RCC 7860 (cell line): Measurements from ENCODE around the gene CBLC.
"Not testable (repeated sequence)": the region's sequence is repeated elsewhere in the genome, so short reads cannot be mapped to it uniquely, and the experiment has no call there.

ENCODE experiments used
- DNase-seq: peaks from one replicate; pipeline ENCODE4 v3.0.0-alpha.2; 2015; ENCODE audit warnings: low spot score
- FAIRE-seq: peaks from 2 replicates; lab custom pipeline; 2012; peaks lifted over from hg19 to GRCh38; lab: Jason Lieb, UNC

The CBLC gene

DNA sequence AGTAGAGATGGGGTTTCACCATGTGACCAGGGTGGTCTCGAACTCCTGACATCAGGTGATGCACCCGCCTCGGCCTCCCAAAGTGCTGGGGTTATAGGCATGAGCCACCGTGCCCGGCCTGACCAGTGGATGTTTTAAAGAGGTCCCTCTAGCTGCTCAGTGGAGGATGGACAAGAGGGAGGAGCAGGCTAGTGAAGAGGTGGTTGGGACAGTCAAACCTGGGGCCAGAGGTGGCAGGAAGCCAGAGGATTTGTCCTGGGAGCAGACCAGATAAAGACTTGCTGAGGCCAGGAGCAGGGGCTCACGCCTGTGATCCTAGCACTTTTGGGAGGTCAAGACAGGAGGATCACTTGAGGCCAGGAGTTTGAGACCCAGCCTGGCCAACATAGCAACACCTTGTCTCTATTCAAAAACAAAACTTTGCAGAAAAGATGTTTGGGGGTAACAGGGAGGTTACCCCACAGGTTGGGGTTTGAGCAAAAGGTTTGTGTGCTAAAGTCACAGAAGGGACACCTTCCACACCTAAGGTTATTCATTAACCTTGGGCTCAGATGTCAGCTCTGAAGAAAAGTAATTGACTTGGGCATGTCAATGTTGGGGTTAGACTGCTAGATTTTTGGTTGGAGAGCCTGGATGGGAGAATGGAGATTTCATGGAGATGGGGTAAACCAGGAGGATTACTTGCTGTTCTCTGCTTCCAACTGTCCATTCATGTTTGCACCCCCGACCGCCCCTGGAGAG, 40.2 kb downstream of the CBLC start:
- FAIRE-seq: no peak
- no peak for DNase-seq

DNA sequence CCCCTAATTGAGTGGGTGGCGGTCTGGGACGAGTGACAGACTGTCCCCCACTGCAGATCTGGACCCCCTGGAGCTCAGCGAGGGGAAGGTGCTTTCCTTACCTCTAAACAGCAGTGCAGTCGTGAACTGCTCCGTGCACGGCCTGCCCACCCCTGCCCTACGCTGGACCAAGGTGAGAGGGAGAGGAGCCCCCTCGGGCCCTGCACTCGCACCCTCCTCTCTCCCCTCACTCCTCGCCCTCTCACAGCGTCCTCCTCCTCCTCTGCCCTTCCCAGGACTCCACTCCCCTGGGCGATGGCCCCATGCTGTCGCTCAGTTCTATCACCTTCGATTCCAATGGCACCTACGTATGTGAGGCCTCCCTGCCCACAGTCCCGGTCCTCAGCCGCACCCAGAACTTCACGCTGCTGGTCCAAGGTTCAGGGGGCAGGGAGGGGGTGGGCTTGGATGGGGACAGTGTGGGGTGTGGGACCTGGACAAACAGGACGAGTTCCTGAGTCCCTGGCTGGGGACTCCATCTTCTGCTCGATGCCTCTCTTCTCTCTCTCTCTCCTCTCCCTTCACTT, 40.9 kb downstream of the CBLC start:
- FAIRE-seq: no peak
- DNase-seq: no peak

DNA sequence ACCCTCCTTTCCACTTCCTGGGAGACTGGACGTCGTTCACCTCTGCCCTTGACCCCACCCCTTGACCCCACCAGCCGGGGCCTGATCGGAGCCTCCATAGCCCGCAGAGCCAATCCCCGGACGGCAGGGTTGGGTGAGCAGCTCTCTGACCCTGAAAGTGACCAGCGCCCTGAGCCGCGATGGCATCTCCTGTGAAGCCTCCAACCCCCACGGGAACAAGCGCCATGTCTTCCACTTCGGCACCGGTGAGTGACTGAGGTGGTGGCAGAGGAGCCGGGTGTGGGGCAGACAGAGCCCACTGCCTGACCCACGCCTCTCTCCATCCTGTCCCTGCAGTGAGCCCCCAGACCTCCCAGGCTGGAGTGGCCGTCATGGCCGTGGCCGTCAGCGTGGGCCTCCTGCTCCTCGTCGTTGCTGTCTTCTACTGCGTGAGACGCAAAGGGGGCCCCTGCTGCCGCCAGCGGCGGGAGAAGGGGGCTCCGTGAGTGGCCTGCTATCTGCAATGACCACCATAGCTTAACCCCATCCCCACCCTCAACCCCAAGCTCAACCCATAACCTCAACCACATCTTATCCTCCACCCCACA, 41.6 kb downstream of the CBLC start:
- DNase-seq (no peak), FAIRE-seq (no peak)

DNA sequence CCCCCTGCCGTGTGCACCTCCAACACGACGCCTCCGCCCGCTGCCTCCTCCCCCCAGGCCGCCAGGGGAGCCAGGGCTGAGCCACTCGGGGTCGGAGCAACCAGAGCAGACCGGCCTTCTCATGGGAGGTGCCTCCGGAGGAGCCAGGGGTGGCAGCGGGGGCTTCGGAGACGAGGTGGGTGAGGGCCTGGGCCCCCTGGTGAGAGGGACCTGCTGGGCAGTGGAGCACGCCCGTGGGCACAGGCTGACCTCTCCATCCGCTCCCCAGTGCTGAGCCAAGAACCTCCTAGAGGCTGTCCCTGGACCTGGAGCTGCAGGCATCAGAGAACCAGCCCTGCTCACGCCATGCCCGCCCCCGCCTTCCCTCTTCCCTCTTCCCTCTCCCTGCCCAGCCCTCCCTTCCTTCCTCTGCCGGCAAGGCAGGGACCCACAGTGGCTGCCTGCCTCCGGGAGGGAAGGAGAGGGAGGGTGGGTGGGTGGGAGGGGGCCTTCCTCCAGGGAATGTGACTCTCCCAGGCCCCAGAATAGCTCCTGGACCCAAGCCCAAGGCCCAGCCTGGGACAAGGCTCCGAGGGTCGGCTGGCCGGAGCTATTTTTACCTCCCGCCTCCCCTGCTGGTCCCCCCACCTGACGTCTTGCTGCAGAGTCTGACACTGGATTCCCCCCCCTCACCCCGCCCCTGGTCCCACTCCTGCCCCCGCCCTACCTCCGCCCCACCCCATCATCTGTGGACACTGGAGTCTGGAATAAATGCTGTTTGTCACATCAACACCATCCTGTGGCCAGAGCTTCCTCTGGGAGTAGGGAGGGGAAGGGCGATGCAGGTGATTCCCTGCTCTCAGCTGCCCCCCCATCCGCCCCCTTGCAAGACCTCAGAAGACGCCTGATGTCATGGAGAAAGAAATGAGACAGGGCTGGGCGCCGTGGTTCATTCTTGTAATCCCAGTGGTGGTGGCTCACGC, 43.2 kb downstream of the CBLC start:
- no peak for FAIRE-seq
- DNase-seq: no peak

DNA sequence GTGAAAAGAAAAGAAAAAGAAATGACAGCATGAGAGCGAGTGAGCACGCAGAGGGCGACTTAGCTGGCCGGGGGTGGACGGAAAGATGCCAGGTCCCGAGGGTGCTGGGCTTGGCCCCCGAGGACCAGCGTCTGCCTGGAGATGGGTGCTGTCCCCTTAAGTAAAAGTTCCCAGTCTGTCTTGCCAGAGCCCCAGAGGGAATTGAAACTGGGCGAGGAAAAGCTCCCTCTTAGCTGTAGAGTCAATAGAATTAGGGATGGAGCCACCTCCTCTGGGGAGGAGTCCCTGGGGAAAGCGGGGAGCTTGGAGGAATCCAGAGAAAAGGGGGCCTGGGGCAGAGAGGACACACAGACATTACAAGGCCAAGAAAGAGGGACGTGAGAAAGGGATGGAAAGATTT, 44.5 kb downstream of the CBLC start:
- DNase-seq (no peak), FAIRE-seq (no peak)

DNA sequence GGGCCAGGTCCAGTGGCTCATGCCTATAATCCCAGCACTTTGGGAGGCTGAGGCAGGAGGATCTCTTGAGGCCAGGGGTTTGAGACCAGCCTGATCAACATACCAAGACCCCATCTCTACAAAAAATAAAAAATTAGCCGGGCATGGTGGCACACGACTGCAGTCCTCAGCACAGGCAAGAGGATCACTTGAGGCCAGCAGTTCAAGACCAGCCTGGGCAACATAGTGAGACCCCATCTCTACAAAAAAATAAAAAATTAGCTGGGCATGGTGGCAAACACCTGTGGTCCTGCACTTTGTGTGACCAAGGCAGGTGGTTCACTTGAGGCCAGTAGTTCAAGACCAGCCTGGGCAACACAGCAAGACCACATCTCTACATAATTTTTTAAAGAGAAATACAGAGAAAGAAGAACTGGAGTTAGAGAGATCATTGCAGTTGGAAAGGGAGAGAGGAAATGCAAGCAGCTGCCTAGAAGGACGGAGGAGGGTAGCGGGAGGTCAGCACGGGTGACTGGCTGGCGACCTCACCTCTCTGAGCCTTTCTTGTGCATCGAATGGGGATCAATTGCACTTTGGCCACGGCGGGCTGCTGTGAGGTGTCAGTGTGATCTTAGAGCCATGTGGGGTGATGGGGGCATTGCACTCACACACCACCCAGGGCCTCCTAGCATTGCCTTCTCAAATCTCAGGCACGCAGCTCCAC, 45.1 kb downstream of the CBLC start:
- no peak for FAIRE-seq

DNA sequence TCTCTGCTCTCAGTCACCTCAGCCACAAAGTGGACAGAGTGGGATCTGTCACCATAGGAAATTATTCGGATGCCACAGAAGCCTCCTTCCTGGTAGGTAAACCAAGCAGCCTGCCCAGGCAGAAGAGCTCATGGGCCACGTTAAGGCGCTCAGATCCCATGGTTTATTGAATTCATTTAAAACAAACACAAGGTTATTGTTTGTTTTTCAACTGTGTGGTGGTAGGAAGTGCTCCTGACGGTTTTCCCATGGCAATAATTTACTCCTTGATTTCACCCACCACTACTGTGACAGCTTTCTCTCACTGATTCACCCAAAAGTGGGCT, 45.6 kb downstream of the CBLC start:
- DNase-seq (no peak), FAIRE-seq (no peak)

More for the DNA sequence above, 45.1 kb downstream of the CBLC start:
- DNase-seq: no peak

DNA sequence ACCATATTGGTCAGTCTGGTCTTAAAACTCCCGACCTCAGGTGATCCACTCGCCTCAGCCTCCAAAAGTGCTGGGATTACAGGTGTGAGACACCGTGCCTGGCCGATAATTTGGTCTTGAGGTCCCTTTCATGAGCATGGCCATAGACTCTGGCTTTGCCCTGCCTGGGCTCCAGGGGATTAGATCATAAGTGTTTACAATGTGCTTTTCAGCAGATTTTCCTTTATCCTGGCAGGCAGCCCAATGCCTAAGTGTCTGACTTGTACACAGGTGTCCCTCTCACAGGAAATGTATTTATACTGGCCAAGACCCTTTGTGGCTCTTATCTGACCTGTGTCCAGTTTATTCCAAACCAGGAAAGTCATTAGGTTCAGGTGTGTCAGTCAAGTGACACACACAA, 47.1 kb downstream of the CBLC start:
- FAIRE-seq (no peak), DNase-seq (no peak)

DNA sequence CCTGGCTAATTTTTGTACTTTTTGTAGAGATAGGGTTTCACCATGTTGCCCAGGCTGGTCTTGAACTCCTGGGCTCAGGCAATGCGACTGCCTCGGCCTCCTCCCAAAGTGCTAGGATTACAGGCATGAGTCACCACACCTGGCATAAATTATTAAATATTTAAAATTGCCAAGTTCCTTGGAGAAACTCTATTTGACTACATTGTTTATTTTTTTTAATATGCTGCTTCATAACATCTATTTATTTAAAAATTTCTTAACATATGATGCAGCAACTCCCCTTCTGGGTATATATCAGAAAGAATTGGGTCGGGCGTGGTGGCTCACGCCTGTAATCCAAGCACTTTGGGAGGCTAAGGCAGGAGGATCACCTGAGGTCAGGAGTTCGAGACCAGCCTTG, 55.2 kb downstream of the CBLC start:
- FAIRE-seq: not testable (repeated sequence)

DNA sequence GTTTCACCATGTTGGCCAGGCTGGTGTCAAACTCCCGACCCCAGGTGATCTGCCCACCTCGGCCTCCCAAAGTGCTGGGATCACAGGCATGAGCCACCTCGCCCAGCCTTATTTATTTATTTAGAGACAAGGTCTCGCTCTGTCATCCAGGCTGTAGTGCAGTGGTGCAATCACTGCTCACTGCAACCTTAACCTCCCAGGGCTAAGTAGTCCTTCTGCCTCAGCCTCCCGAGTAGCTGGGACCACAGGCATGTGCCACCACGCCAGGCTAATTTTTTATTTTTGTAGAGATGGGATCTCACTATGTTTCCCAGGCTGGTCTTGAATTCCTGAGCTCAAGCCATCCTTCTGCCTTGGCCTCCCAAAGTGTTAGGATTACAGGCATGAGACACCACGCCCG, 56.7 kb downstream of the CBLC start:
- not testable (repeated sequence) for DNase-seq, FAIRE-seq

More for the DNA sequence above, 55.2 kb downstream of the CBLC start:
- DNase-seq: not testable (repeated sequence)

DNA sequence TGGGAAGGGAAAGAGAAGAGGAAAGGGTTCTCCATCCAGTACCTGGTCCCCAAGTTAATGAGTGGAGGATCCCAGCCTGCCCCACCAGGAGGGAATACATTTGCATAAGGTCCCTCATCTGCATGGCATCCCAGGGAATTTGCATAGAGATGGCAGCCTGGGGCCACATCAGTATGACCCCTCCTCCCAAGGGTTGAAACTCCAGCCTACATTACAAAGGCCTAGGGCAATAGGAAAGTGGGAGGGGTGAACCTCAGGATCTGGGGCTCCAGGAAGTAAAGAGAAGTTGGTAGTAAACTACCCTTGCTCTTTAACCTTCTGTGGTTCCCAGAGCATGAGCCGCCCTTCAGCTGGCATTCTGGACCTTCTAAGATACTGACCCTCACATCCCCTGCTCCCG, 61.6 kb downstream of the CBLC start:
- DNase-seq (no peak), FAIRE-seq (no peak)

DNA sequence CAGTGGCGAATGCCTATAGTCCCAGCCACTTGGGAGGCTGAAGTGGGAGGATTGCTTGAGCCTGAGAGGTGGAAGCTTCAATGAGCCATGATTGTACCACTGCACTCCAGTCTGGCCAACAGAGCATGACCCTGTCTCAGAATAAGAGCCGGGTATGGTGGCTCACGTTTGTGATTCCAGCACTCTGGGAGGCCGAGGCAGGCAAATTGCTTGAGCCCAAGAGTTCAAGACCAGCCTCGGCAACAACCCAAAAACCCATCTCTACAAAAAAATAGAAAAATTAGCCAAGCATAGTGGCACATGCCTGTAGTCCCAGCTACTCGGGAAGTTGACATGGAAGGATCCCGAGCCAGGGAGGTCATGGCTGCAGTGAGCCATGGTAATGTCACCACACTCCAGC, 63.1 kb downstream of the CBLC start:
- DNase-seq (no peak), FAIRE-seq (no peak)

DNA sequence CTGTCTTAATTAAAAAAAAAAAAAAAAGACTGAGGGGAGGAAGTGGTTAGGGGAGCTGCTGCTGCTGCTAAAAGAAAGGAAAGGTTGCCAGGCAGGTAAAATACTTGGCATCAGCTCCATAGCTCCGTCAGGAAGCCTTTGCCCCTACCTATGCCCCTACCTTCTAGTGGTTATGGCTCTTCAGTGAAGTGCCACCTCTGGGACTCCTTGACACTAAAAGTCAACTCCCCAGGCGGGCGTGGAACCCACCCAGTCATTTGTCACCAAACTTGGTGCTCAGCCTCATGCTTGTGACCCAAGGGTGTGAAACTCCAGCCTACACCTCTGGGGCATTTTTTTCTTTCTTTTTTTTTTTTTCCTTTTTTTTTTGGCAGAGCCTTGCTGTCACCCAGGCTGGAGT, 63.5 kb downstream of the CBLC start:
- DNase-seq (no peak), FAIRE-seq (no peak)

DNA sequence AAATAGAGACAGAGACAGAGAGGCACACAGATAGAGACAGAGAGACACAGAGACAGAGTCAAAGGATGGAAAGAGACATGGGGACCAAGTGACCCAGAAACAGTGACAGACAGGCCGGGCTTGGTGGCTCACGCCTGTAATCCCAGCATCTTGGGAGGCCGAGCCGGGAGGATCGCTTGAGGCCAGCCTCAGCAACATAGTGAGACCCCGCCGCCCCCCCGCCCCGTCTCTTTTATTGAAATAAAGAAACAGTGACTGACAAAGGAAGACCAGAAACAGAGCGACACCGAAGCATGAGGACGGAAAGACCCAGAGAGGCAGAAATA, 67.6 kb downstream of the CBLC start:
- FAIRE-seq (no peak), DNase-seq (no peak)

DNA sequence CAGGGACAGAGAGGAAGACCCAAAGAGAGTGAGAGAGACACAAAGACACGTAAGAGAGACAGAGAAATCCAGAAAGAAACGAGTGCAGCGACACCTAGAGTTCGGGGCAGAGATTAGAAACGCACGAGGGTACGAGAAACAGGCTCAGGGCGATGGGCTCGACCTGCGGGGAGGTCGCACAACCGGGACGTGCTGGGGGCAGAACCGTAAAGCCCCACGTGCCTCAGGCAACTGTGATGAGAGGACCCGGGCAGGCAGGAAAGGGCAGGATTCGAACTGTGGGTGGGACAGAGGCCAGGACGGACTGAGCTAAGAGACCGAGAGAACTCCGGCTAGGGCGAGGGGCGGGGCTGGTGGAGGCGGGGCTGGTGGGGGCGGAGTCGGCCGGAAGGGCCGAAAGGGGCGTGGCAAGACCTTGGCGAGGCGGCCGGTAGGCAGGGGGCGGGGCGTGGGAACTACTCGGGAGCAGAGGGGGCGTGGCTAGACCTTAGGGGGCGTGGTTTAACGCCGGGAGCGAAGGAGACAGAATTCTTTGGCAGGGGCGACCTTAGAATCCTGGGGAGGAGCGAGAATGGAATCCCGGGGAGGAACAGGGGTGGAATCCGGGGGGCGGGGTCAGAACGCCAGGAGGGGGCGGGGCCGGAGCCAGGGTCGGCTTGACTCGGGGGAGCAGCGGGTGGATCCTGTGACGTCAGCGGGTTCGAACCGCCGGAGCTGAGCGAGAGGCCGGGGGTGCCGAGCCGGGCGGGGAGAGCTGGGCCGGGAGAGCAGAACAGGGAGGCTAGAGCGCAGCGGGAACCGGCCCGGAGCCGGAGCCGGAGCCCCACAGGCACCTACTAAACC, 68.1 kb downstream of the CBLC start, which contains the start of gene NECTIN2:
NECTIN2 (plus strand) TSS at position 686 of the 843 bp plus-strand sequence. CDS start 229 bp downstream, outside the sequence.
- DNase-seq: peak; percentile 93
- FAIRE-seq: peak; percentile 22

DNA sequence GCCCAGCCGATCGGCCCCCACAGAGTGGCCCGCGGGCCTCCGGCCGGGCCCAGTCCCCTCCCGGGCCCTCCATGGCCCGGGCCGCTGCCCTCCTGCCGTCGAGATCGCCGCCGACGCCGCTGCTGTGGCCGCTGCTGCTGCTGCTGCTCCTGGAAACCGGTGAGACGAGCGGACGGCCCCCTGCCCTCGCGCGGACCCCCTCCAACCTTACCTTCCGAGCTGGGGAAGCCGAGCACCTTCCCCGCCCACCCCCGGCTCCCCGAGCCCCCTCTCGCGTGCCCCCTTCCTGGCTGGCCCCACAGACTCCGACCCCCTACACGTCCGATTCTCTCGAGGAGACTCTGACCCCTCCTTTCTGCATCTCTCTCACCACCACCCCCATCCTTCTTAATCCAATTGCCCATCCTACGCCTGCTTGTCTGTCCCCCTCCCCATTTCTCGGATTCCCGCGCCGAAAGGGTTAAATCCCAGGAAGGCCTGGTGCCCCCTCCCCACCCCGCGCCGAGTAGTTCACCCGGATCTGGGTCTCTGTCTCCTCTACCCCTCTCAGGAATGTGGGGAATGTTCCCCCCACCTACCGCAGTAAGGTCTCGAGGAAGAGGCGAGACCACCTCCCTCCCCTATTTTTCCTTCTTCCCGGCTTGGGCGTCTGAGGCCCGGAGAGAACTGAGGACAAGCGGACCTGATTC, 68.9 kb downstream of the CBLC start:
- no peak for FAIRE-seq
- DNase-seq: no peak

DNA sequence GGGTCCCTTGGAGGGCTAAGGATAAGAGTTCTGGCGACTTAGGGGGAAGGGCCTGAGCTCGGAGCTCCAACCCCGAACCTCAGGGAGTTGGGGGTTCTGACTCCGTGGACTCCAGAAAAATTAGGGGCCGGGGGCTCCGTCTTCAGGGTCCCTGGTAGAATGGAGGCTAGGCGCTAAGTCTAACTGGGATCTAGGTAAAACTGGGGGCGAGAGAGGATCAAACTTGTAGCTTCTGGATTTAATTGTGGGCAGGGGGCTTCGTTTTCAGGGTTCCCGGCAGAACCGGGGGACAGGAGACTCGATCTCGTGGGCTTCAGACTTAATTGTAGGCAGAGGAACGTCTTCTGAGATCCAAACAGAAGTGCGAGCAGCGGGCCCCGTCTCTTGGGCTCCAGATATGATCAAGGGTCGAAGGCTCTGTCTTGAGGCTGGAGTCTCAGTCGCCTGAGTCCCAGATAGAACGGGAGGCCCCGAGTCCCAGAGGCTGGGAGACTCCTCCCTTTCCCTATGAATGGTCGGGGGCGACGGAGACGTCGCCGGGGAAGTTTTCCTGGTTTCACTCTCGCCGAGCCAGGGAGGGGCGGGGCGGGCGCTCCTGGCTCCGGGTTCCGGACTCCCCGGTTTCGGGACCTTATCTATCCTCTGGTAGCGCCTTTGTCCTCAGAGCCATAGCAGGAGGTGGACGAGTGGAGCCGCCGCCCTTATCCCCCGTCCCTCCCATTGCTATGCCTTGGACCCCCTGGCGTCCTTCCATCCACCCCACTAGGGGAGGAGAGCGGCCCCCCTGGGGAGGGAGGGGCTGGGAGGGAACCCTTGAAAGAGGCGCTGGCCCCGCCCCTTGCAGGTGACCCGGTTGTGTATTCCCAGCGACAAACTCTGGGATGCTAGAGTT, 69.7 kb downstream of the CBLC start:
- no peak for FAIRE-seq

More for the DNA sequence above, 69.7 kb downstream of the CBLC start:
- no peak for DNase-seq
